Right lobe of liver (tissue), 4 donors: ENCODE results near the gene HDGFL2.

ENCODE experiments used
- CTCF ChIP-seq, 4 donors: fragments of 200-600 bp in 3 of 4; fragments of 450-650 bp in 1 of 4; IDR thresholded peaks; one replicate each; pipeline versions ENCODE4 v1.5.1 to v1.8.0; 2016 to 2022; ENCODE audit warnings: antibody characterized with exemption in 4 of 4, mild to moderate bottlenecking in 2 of 4
- POLR2A ChIP-seq: fragments of 450-650 bp; IDR thresholded peaks from one replicate; pipeline ENCODE4 v1.6.1; 2017; ENCODE audit warnings: antibody characterized with exemption, mild to moderate bottlenecking
- donor health status: DM: no; HTN: no; CAD: no.
- donor health status: DM: no; HTN: no; CAD: no.
- donor health status: DM: no; HTN: yes; CAD: no.

DNA sequence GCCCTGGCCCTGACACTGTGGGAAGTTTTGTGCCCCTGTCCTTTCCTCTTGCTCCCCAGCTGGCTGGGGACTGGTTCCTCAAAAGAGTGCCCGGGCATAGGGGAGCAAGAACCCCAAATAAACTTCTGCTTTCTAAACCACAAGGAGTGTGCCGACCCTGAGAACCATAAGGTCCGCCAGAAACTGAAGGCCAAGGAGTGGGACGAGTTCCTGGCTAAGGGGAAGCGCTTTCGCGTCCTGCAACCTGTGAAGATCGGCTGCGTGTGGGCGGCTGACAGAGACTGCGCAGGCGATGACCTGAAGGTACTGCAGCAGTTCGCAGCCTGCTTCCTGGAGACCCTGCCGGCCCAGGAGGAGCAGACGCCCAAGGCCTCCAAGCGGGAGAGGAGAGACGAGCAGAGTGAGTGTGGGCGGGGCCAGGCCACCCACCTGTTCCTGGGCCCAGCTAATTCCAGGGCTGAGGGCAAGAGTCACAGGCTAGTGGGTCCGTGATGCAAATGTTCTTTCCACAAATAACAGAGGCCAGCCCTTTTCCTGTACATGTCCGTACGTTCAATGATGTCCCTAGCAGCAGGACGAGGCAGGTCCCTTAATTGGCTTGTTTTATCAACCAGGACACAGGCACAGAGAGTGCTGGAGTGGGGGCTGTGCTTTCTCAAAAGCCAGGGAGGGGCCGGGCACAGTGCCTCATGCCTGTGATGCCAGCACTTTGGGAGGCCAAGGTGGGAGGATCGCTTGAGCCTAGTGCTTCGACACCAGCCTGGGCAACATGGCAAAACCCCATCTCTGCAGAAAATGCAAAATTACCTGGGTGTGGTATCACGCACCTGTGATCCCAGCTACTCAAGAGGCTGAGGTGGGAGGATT, 40.1 kb upstream of the HDGFL2 start:
- TF ChIP-seq CTCF (IDR thresholded peaks at IDR 0.05) (no peak), POLR2A (no peak)
